HL-60 (cell line): ENCODE data around the gene MRPL1.

Source experiments
- DNase-seq, 2 experiments: peaks; one replicate each; pipeline ENCODE4 v3.0.0-alpha.2; 2010 to 2020; ENCODE audit warnings: low read depth in 1 of 2, low spot score in 1 of 2
- H3K27ac ChIP-seq: fragments of 250-450 bp; sonication (Bioruptor Pico); replicated peaks from 2 replicates; pipeline ENCODE4 v1.5.1; 2020; ENCODE audit warnings: mild to moderate bottlenecking, moderate library complexity
- H3K27me3 ChIP-seq: fragments of 250-450 bp; sonication (Bioruptor Pico); 2 replicates; pipeline ENCODE4 v1.5.1; 2021; ENCODE audit warnings: mild to moderate bottlenecking, moderate library complexity; ENCODE audit not compliant: insufficient read depth, poor library complexity, severe bottlenecking
- H3K4me3 ChIP-seq: replicated peaks from 2 replicates; pipeline ENCODE4 v1.5.1; 2011; ENCODE audit warnings: mild to moderate bottlenecking, control low read depth, low read length; ENCODE audit not compliant: insufficient read depth
- GABPA ChIP-seq: IDR thresholded peaks from 2 replicates; pipeline ENCODE4 v1.6.1; 2012; ENCODE audit warnings: low read depth
- POLR2AphosphoS5 ChIP-seq: IDR thresholded peaks from 2 replicates; pipeline ENCODE4 v1.6.1; 2012; ENCODE audit warnings: low read depth
- SPI1 ChIP-seq: IDR thresholded peaks from 2 replicates; pipeline ENCODE4 v1.6.1; 2012; ENCODE audit warnings: low read depth, mild to moderate bottlenecking, borderline replicate concordance
- TF ChIP-seq, protein P1 (sequence below): IDR thresholded peaks from 2 replicates; pipeline ENCODE4 v1.6.1; 2012; ENCODE audit warnings: low read depth; ENCODE audit not compliant: insufficient replicate concordance
- TF ChIP-seq, protein P2 (sequence below): IDR thresholded peaks from one replicate; pipeline ENCODE4 v1.5.1; 2011; ENCODE audit warnings: low read length, control low read depth, inconsistent platforms; ENCODE audit not compliant: insufficient read depth

Gene MRPL1

DNA sequence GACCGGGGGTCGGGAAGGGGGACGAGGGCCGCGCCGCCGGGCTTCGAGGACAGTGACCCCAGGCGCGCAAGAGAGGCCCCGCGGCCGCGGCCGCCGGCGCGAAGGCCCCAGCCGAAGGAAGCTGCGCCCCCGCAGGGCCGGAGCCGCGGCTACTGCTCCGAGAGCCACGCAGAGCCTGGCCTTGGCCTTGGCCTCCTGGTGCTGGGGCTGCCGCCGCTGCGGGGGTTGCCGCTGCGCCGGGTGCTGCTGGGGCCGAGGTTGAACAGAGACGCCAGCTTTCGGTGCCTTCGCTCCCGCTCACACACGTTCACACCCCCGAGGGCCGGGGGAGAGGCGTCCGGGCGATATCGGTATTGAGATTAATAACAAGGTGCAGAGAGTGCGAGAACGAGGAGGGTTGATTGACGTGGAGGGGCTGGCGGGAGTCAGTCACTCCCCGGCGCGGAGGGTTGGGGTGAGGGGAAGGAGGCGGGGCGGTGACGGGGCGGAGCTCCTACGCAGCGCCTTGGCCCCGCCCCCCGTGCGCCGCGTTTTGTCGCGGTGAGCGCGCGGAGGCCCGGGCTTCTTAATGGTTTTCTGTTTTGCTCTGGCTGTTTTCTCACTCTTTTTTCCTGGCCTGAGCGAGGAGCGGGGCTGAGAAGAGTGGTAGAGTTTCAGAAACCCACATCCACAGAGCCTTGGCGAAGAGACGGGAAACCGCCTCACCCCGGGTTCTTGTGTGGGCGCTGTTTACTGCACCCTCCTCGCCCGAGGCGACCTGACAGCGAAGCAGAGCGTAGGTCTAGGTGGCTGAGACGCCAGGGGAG lies 42.6 kb upstream of the MRPL1 start:
- TF ChIP-seq POLR2AphosphoS5 (peak; percentile 79; the same call in 1 of the 2 replicates), SPI1 (no peak), GABPA (no peak)
- TF ChIP-seq, protein P1, sequence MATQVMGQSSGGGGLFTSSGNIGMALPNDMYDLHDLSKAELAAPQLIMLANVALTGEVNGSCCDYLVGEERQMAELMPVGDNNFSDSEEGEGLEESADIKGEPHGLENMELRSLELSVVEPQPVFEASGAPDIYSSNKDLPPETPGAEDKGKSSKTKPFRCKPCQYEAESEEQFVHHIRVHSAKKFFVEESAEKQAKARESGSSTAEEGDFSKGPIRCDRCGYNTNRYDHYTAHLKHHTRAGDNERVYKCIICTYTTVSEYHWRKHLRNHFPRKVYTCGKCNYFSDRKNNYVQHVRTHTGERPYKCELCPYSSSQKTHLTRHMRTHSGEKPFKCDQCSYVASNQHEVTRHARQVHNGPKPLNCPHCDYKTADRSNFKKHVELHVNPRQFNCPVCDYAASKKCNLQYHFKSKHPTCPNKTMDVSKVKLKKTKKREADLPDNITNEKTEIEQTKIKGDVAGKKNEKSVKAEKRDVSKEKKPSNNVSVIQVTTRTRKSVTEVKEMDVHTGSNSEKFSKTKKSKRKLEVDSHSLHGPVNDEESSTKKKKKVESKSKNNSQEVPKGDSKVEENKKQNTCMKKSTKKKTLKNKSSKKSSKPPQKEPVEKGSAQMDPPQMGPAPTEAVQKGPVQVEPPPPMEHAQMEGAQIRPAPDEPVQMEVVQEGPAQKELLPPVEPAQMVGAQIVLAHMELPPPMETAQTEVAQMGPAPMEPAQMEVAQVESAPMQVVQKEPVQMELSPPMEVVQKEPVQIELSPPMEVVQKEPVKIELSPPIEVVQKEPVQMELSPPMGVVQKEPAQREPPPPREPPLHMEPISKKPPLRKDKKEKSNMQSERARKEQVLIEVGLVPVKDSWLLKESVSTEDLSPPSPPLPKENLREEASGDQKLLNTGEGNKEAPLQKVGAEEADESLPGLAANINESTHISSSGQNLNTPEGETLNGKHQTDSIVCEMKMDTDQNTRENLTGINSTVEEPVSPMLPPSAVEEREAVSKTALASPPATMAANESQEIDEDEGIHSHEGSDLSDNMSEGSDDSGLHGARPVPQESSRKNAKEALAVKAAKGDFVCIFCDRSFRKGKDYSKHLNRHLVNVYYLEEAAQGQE = no peak
- Histone ChIP-seq H3K27me3 (no peaks in the 10 kb centered on the region), H3K4me3 (peak overlapping the region; percentile 57), H3K27ac (peak overlapping the region; percentile 96)
- DNase-seq = peak; percentile 64 to 89

DNA sequence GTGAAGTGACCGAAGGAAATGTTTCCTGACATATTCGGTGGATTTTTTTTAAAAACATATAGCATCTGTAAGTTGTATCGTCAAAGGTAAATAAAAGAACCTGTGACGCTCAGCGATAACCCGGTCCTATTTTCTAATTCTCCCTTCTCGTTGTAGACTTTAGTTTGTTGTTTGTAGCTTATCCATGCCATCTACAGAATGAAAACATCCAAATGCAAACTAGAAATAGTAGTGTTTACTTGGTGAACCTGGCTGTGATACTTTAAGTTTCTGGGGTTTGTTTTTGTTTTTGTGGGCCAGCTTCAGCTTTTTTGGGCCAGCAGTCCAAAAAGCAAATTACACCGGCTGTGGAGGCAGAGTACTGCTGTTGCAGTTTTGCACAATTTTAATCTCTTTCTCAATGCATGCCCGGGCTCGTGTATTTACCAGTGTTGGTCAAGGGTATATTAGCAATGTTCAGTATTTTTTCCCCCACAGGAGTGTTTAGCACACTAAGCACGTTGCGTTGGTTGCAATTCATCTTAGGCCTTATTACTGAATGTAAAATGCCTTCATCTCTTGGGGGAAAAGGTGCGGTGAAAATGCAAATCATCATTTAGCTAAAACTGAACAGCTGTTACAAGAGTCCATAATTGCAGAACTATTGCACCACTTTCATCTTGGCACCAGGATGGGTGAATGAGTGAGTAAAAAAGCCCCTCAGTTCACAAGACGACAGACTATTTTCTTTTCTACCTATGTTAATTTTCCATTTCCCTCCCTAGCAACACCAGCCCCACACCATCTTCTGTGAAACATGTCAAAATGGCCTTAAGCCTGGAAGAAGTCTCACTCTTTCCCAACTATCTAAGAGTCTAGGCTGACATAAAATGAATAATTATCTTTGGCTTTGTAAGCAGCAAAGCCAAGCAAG lies 41.7 kb upstream of the MRPL1 start:
- H3K27ac ChIP-seq = peak overlapping the region; percentile 96

DNA sequence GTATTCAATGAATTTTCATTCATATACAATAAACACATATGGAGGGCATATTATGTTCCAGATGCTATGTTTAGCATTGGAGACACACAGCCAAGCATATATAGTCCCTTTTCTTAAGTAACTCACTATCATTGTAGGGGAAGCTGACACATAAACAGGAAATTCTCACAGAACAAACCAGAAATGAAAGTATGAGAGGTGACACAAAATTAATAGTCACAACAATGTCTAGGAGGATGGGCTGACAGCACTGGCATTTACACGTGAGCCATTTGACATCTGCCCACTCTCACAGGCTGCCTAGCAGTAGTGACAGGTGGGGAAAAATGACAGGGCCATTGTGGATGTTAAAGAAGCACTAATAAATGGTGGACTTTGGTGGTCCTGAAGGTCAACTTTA lies 40.9 kb upstream of the MRPL1 start:
- TF ChIP-seq, protein P1 = no peak
- TF ChIP-seq POLR2AphosphoS5 (no peak), GABPA (no peak), SPI1 (no peak)
- TF ChIP-seq, protein P2, sequence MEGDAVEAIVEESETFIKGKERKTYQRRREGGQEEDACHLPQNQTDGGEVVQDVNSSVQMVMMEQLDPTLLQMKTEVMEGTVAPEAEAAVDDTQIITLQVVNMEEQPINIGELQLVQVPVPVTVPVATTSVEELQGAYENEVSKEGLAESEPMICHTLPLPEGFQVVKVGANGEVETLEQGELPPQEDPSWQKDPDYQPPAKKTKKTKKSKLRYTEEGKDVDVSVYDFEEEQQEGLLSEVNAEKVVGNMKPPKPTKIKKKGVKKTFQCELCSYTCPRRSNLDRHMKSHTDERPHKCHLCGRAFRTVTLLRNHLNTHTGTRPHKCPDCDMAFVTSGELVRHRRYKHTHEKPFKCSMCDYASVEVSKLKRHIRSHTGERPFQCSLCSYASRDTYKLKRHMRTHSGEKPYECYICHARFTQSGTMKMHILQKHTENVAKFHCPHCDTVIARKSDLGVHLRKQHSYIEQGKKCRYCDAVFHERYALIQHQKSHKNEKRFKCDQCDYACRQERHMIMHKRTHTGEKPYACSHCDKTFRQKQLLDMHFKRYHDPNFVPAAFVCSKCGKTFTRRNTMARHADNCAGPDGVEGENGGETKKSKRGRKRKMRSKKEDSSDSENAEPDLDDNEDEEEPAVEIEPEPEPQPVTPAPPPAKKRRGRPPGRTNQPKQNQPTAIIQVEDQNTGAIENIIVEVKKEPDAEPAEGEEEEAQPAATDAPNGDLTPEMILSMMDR = no peak
- H3K27me3 ChIP-seq = no peaks in the 10 kb centered on the region
- no peak for DNase-seq
- no peak overlapping the region for H3K4me3 ChIP-seq
- no peak overlapping the region; the same call in 1 of the 2 replicates for H3K27ac ChIP-seq

More for the DNA sequence above, 41.7 kb upstream of the MRPL1 start:
- H3K4me3 ChIP-seq = peak overlapping the region; percentile 57
- TF ChIP-seq, protein P1 = no peak
- TF ChIP-seq, protein P2 = no peak
- TF ChIP-seq POLR2AphosphoS5 (no peak), SPI1 (no peak), GABPA (no peak)
- peak; percentile 55 to 63 for DNase-seq
- H3K27me3 ChIP-seq = no peaks in the 10 kb centered on the region
